Measurements from ENCODE around the gene OTUB2. TPM values are rescaled to one million over a fixed set of nuclear protein-coding genes. Genes with fewer than 3 reads are reported as not detected.

The OTUB2 gene
- total RNA-seq, 1 experiment from 2014 or later = 3.4 TPM

DNA sequence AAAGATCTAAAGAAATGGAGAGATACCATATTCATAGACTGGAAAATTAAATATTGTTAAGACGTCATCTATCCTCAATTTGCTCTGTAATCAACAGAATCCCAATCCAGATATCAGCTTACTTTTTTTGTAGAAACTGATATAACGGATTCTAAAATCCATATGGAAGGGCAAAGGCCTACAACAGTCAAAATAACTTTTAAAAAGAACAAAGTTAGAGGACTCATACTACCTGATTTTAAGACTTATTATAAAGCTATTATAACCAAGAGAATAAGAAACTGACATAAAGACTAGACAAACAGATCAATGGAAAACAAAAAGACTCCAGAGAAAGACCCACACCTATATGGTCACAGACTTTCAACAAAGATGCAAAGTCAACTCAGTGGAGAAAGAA, 48.9 kb downstream of the OTUB2 start:
- H3K36me3 ChIP-seq (ENCODE audit: control insufficient read depth, insufficient read depth, low read length) = peaks cover 9% of the 10 kb centered on the region; the same call in 1 of the 2 replicates
- TF ChIP-seq POLR2AphosphoS5 (IDR thresholded peaks at IDR 0.05; ENCODE audit: low read depth, low read length) (no peak), TCF7L2 (IDR thresholded peaks at IDR 0.05; ENCODE audit: low read depth, low read length) (no peak), SIN3A (IDR thresholded peaks at IDR 0.05; ENCODE audit: borderline replicate concordance, insufficient read depth, low read depth, low read length) (no peak)
- TF ChIP-seq, protein P1, sequence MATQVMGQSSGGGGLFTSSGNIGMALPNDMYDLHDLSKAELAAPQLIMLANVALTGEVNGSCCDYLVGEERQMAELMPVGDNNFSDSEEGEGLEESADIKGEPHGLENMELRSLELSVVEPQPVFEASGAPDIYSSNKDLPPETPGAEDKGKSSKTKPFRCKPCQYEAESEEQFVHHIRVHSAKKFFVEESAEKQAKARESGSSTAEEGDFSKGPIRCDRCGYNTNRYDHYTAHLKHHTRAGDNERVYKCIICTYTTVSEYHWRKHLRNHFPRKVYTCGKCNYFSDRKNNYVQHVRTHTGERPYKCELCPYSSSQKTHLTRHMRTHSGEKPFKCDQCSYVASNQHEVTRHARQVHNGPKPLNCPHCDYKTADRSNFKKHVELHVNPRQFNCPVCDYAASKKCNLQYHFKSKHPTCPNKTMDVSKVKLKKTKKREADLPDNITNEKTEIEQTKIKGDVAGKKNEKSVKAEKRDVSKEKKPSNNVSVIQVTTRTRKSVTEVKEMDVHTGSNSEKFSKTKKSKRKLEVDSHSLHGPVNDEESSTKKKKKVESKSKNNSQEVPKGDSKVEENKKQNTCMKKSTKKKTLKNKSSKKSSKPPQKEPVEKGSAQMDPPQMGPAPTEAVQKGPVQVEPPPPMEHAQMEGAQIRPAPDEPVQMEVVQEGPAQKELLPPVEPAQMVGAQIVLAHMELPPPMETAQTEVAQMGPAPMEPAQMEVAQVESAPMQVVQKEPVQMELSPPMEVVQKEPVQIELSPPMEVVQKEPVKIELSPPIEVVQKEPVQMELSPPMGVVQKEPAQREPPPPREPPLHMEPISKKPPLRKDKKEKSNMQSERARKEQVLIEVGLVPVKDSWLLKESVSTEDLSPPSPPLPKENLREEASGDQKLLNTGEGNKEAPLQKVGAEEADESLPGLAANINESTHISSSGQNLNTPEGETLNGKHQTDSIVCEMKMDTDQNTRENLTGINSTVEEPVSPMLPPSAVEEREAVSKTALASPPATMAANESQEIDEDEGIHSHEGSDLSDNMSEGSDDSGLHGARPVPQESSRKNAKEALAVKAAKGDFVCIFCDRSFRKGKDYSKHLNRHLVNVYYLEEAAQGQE (IDR thresholded peaks at IDR 0.05; ENCODE audit: insufficient read depth in 1 of 2, low read depth in 2 of 2, low read length in 1 of 2) = no peak
- TF ChIP-seq, protein P2, sequence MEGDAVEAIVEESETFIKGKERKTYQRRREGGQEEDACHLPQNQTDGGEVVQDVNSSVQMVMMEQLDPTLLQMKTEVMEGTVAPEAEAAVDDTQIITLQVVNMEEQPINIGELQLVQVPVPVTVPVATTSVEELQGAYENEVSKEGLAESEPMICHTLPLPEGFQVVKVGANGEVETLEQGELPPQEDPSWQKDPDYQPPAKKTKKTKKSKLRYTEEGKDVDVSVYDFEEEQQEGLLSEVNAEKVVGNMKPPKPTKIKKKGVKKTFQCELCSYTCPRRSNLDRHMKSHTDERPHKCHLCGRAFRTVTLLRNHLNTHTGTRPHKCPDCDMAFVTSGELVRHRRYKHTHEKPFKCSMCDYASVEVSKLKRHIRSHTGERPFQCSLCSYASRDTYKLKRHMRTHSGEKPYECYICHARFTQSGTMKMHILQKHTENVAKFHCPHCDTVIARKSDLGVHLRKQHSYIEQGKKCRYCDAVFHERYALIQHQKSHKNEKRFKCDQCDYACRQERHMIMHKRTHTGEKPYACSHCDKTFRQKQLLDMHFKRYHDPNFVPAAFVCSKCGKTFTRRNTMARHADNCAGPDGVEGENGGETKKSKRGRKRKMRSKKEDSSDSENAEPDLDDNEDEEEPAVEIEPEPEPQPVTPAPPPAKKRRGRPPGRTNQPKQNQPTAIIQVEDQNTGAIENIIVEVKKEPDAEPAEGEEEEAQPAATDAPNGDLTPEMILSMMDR (IDR thresholded peaks at IDR 0.05) = no peak
- CTCF ChIA-PET = no interaction called here
- BruUV-seq (replicated peaks) = no TSS peak
- DNase-seq (ENCODE audit: low read depth, low spot score) (no peak), ATAC-seq (no peak)
- no peak overlapping the region for H3K27ac ChIP-seq (ENCODE audit: low read length)
- intact Hi-C loops (cut with micrococcal nuclease; ENCODE audit: unreplicated experiment) = no loop called here
- peaks cover 8% of the 10 kb centered on the region for H3K4me1 ChIP-seq (ENCODE audit: control insufficient read depth, insufficient read depth, low read length)
- peaks cover 34% of the 10 kb centered on the region; the same call in 1 of the 2 replicates for H3K9me3 ChIP-seq (ENCODE audit: control insufficient read depth, insufficient read depth, low read depth, low read length)
- in situ Hi-C loops (cut with HindIII; ENCODE audit: low pct_unique_long_range_greater_than_20kb, low sequenced_read_pairs) = no loop called here
- no peaks in the 10 kb centered on the region for H3K27me3 ChIP-seq (ENCODE audit: control insufficient read depth, insufficient read depth, low read length)
- no peak overlapping the region for H3K4me3 ChIP-seq (ENCODE audit: low read depth in 2 of 2, low read length in 2 of 2)
- POLR2A ChIA-PET = no interaction called here

DNA sequence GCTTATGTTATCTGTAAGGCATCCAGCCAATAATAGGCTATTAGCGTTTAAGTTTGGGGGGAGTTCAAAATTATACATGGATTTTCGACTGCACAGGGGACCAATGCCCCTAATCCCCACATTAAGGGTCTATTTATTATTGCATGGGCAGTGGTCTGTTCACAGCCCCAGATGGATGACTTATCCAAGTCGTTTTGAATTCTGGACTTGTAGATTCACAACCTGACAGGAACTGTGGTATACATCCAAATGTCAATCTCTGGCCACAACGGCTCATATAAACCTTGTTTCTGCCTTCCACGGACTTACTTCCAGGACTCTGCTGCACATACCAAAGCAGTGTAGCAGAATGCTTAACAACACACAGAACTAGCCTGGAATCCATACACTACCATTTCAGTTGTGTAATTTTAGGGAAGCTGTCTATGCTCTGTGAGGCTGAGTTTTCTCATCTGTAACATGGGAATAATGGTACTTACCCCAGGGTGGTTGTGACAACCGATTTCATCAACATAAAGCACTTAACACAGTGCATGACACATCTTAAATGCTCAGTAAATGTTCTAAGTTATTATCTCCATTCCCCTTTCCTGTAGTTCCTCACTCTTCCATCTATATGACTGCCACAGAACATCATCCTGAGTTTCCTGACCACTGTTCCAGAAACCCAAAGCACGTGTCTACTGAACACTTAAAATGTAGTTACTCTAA, 51.1 kb downstream of the OTUB2 start:
- H3K4me1 ChIP-seq (ENCODE audit: control insufficient read depth, insufficient read depth, low read length) = peaks cover 8% of the 10 kb centered on the region
- no peak overlapping the region for H3K27ac ChIP-seq (ENCODE audit: low read length)
- intact Hi-C loops (cut with micrococcal nuclease; ENCODE audit: unreplicated experiment) (no loop called here), in situ Hi-C loops (cut with HindIII; ENCODE audit: low pct_unique_long_range_greater_than_20kb, low sequenced_read_pairs) (no loop called here)
- no peaks in the 10 kb centered on the region for H3K27me3 ChIP-seq (ENCODE audit: control insufficient read depth, insufficient read depth, low read length)
- ChIA-PET CTCF (no interaction called here), POLR2A (no interaction called here)
- TF ChIP-seq, protein P1 (IDR thresholded peaks at IDR 0.05; ENCODE audit: insufficient read depth in 1 of 2, low read depth in 2 of 2, low read length in 1 of 2) = no peak
- TF ChIP-seq TCF7L2 (IDR thresholded peaks at IDR 0.05; ENCODE audit: low read depth, low read length) (no peak), POLR2AphosphoS5 (IDR thresholded peaks at IDR 0.05; ENCODE audit: low read depth, low read length) (no peak)
- no TSS peak for BruUV-seq (replicated peaks)
- no peak overlapping the region for H3K4me3 ChIP-seq (ENCODE audit: low read depth in 2 of 2, low read length in 2 of 2)
- peaks cover 14% of the 10 kb centered on the region for H3K36me3 ChIP-seq (ENCODE audit: control insufficient read depth, insufficient read depth, low read length)
- peaks cover 34% of the 10 kb centered on the region; the same call in 1 of the 2 replicates for H3K9me3 ChIP-seq (ENCODE audit: control insufficient read depth, insufficient read depth, low read depth, low read length)
- DNase-seq (ENCODE audit: low read depth, low spot score) (no peak), ATAC-seq (no peak)
